ENCODE measurements around the gene TRIM58. TPM values are rescaled to one million over a fixed set of nuclear protein-coding genes. Genes with fewer than 3 reads are reported as not detected.
A peak's percentile ranks its signal among the peaks of the same experiment; 100 is the strongest.

TRIM58 gene
- total RNA-seq, 1 experiment from 2014 or later, result not detected

DNA sequence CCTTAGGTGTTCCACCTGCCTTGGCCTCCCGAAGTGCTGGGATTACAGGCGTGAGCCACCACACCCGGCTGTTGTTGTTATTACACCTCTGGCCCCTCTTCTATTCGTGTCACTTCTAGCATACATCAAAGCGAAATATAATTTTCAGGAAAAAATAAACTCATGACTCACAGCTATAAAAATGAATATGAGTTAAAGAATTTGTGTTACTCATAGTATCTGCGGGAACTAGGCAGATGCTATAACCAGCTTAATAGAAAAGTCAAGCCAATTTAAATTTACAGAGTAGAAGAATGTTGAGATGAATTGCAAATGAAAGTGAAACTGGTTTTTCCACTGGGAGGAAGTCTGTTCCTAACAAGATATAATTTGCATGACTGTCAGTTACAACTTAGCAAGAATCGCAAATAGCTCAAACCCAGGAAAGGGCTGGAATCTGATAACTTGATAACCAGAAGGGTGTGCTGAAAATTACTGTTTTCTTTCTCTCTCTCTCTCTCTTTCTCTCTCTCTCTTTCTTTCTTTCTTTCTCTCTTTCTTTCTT is 49.6 kb downstream of the TRIM58 start:
- in situ Hi-C loops (cut with HindIII; ENCODE audit: low pct_unique_long_range_greater_than_20kb, low sequenced_read_pairs), result no loop called here
- Histone ChIP-seq H3K36me3 (ENCODE audit: control insufficient read depth, insufficient read depth, low read length) (no peaks in the 10 kb centered on the region), H3K4me1 (ENCODE audit: control insufficient read depth, insufficient read depth, low read length) (no peaks in the 10 kb centered on the region), H3K27me3 (ENCODE audit: control insufficient read depth, insufficient read depth, low read length) (no peaks in the 10 kb centered on the region), H3K27ac (ENCODE audit: low read length) (no peak overlapping the region), H3K4me3 (ENCODE audit: low read depth in 2 of 2, low read length in 2 of 2) (peak overlapping the region; percentile 13 to 41), H3K9me3 (ENCODE audit: control insufficient read depth, insufficient read depth, low read depth, low read length) (no peaks in the 10 kb centered on the region)
- DNase-seq (ENCODE audit: low read depth, low spot score), result peak; percentile 33
- TF ChIP-seq, protein P1, sequence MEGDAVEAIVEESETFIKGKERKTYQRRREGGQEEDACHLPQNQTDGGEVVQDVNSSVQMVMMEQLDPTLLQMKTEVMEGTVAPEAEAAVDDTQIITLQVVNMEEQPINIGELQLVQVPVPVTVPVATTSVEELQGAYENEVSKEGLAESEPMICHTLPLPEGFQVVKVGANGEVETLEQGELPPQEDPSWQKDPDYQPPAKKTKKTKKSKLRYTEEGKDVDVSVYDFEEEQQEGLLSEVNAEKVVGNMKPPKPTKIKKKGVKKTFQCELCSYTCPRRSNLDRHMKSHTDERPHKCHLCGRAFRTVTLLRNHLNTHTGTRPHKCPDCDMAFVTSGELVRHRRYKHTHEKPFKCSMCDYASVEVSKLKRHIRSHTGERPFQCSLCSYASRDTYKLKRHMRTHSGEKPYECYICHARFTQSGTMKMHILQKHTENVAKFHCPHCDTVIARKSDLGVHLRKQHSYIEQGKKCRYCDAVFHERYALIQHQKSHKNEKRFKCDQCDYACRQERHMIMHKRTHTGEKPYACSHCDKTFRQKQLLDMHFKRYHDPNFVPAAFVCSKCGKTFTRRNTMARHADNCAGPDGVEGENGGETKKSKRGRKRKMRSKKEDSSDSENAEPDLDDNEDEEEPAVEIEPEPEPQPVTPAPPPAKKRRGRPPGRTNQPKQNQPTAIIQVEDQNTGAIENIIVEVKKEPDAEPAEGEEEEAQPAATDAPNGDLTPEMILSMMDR (IDR thresholded peaks at IDR 0.05), result no peak
- TF ChIP-seq, protein P2, sequence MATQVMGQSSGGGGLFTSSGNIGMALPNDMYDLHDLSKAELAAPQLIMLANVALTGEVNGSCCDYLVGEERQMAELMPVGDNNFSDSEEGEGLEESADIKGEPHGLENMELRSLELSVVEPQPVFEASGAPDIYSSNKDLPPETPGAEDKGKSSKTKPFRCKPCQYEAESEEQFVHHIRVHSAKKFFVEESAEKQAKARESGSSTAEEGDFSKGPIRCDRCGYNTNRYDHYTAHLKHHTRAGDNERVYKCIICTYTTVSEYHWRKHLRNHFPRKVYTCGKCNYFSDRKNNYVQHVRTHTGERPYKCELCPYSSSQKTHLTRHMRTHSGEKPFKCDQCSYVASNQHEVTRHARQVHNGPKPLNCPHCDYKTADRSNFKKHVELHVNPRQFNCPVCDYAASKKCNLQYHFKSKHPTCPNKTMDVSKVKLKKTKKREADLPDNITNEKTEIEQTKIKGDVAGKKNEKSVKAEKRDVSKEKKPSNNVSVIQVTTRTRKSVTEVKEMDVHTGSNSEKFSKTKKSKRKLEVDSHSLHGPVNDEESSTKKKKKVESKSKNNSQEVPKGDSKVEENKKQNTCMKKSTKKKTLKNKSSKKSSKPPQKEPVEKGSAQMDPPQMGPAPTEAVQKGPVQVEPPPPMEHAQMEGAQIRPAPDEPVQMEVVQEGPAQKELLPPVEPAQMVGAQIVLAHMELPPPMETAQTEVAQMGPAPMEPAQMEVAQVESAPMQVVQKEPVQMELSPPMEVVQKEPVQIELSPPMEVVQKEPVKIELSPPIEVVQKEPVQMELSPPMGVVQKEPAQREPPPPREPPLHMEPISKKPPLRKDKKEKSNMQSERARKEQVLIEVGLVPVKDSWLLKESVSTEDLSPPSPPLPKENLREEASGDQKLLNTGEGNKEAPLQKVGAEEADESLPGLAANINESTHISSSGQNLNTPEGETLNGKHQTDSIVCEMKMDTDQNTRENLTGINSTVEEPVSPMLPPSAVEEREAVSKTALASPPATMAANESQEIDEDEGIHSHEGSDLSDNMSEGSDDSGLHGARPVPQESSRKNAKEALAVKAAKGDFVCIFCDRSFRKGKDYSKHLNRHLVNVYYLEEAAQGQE (IDR thresholded peaks at IDR 0.05; ENCODE audit: insufficient read depth in 1 of 2, low read depth in 2 of 2, low read length in 1 of 2), result no peak
- TF ChIP-seq TCF7L2 (IDR thresholded peaks at IDR 0.05; ENCODE audit: low read depth, low read length) (no peak), SIN3A (IDR thresholded peaks at IDR 0.05; ENCODE audit: borderline replicate concordance, insufficient read depth, low read depth, low read length) (no peak), POLR2AphosphoS5 (IDR thresholded peaks at IDR 0.05; ENCODE audit: low read depth, low read length) (no peak)
- peak; percentile 93 for ATAC-seq
- ChIA-PET POLR2A (no interaction called here), CTCF (interaction anchor here (0.7 kb wide), 1 partner anchor 145 kb away, joined by 4 read pairs; no protein-coding TSS in a partner anchor)
- BruUV-seq (replicated peaks), result no TSS peak
- intact Hi-C loops (cut with micrococcal nuclease; ENCODE audit: unreplicated experiment), result no loop called here

DNA sequence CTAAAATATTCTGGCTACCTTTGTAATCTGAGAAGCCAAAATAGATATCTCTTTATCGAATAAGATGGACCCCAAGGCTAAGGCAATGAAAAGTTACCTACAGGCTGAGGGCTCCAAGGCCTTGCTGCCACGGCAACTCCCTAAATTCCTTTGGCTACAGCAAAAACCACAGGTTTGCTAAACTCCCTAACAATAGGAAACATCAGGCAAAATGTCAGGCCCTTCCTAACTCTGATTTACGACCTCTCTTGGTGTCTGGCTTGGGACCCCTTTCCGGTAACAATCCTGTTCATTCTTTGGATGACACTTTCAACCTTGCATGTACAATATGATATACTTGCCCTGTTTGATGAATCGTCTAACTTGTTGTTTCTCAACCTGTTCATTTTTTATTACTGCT is 51.8 kb downstream of the TRIM58 start:
- Histone ChIP-seq H3K4me1 (ENCODE audit: control insufficient read depth, insufficient read depth, low read length) (no peaks in the 10 kb centered on the region), H3K9me3 (ENCODE audit: control insufficient read depth, insufficient read depth, low read depth, low read length) (no peaks in the 10 kb centered on the region), H3K27me3 (ENCODE audit: control insufficient read depth, insufficient read depth, low read length) (no peaks in the 10 kb centered on the region), H3K36me3 (ENCODE audit: control insufficient read depth, insufficient read depth, low read length) (no peaks in the 10 kb centered on the region), H3K4me3 (ENCODE audit: low read depth in 2 of 2, low read length in 2 of 2) (no peak overlapping the region), H3K27ac (ENCODE audit: low read length) (no peak overlapping the region)
- intact Hi-C loops (cut with micrococcal nuclease; ENCODE audit: unreplicated experiment) (no loop called here), in situ Hi-C loops (cut with HindIII; ENCODE audit: low pct_unique_long_range_greater_than_20kb, low sequenced_read_pairs) (no loop called here)
- POLR2A ChIA-PET, result no interaction called here
- BruUV-seq (replicated peaks), result no TSS peak
- no peak for ATAC-seq
- CTCF ChIA-PET, result no interaction called here
- no peak for TF ChIP-seq TCF7L2 (IDR thresholded peaks at IDR 0.05; ENCODE audit: low read depth, low read length)
- TF ChIP-seq, protein P2 (IDR thresholded peaks at IDR 0.05; ENCODE audit: insufficient read depth in 1 of 2, low read depth in 2 of 2, low read length in 1 of 2), result no peak
- no peak for TF ChIP-seq POLR2AphosphoS5 (IDR thresholded peaks at IDR 0.05; ENCODE audit: low read depth, low read length)
- no peak for TF ChIP-seq SIN3A (IDR thresholded peaks at IDR 0.05; ENCODE audit: borderline replicate concordance, insufficient read depth, low read depth, low read length)
- DNase-seq (ENCODE audit: low read depth, low spot score), result no peak

Measured in Panc1 (cell line).